Nephron progenitor cell (in vitro differentiated cells): Measurements from ENCODE around the gene GCN1.

Experiments
- DNase-seq: peaks from one replicate; pipeline ENCODE4 v3.0.0; 2021
- H3K27ac Mint-ChIP-seq: 2 replicates; pipeline ENCODE4 v1.8.0; 2021; ENCODE audit warnings: mild to moderate bottlenecking, moderate library complexity, mixed read lengths
- H3K27me3 Mint-ChIP-seq: 2 replicates; pipeline ENCODE4 v1.8.0; 2021; ENCODE audit warnings: mild to moderate bottlenecking, low read depth, mixed read lengths; ENCODE audit not compliant: poor library complexity
- H3K36me3 Mint-ChIP-seq: 2 replicates; pipeline ENCODE4 v1.8.0; 2021; ENCODE audit warnings: low read depth, mixed read lengths
- H3K4me1 Mint-ChIP-seq: 2 replicates; pipeline ENCODE4 v1.8.0; 2021; ENCODE audit warnings: mixed read lengths
- H3K4me3 Mint-ChIP-seq: 2 replicates; pipeline ENCODE4 v1.8.0; 2021; ENCODE audit warnings: mild to moderate bottlenecking, moderate library complexity, mixed read lengths
- H3K9me3 Mint-ChIP-seq: 2 replicates; pipeline ENCODE4 v1.8.0; 2021; ENCODE audit warnings: mild to moderate bottlenecking, moderate library complexity, mixed read lengths
- TF ChIP-seq, protein P1 (sequence below): fragments of 200-600 bp; sonication (generic); IDR thresholded peaks from 2 replicates; pipeline ENCODE4 v1.5.0; 2021; ENCODE audit warnings: antibody characterized with exemption

Gene GCN1

GRCh38 chr12:120090206-120090605, 104.3 kb downstream of the GCN1 start:
- DNase-seq, result no peak
- peaks cover 74% of the 10 kb centered on the region for H3K4me1 Mint-ChIP-seq
- no peaks in the 10 kb centered on the region for H3K36me3 Mint-ChIP-seq
- TF ChIP-seq, protein P1, sequence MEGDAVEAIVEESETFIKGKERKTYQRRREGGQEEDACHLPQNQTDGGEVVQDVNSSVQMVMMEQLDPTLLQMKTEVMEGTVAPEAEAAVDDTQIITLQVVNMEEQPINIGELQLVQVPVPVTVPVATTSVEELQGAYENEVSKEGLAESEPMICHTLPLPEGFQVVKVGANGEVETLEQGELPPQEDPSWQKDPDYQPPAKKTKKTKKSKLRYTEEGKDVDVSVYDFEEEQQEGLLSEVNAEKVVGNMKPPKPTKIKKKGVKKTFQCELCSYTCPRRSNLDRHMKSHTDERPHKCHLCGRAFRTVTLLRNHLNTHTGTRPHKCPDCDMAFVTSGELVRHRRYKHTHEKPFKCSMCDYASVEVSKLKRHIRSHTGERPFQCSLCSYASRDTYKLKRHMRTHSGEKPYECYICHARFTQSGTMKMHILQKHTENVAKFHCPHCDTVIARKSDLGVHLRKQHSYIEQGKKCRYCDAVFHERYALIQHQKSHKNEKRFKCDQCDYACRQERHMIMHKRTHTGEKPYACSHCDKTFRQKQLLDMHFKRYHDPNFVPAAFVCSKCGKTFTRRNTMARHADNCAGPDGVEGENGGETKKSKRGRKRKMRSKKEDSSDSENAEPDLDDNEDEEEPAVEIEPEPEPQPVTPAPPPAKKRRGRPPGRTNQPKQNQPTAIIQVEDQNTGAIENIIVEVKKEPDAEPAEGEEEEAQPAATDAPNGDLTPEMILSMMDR, result no peak
- H3K4me3 Mint-ChIP-seq, result no peak overlapping the region
- H3K9me3 Mint-ChIP-seq, result no peaks in the 10 kb centered on the region
- H3K27ac Mint-ChIP-seq, result no peak overlapping the region
- H3K27me3 Mint-ChIP-seq, result peaks cover 13% of the 10 kb centered on the region

DNA sequence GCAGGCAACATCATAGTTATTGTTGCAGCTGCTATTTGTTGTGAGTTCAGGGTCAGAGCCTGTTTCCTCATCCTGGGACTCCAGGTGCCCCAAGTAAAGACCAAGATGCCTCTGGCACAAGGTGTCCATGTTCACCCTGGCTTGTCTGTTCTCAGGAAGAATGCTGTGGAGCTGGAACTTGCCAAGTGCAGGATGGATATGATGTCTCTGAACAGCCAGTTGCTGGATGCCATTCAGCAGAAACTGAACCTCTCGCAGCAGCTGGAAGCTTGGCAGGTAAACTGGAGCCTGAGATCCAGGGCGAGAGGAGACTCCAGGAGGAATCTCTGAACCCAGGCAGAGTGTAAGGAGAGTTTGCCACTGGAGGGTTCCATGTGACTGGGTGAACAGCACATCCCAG, 104.7 kb downstream of the GCN1 start:
- Mint-ChIP-seq H3K36me3 (no peaks in the 10 kb centered on the region), H3K27me3 (peaks cover 13% of the 10 kb centered on the region), H3K27ac (no peak overlapping the region), H3K4me3 (no peak overlapping the region), H3K4me1 (peaks cover 70% of the 10 kb centered on the region), H3K9me3 (no peaks in the 10 kb centered on the region)
- no peak for DNase-seq
- TF ChIP-seq, protein P1, result no peak

- H3K27me3 Mint-ChIP-seq, result peaks cover 13% of the 10 kb centered on the region
- no peak for DNase-seq
- no peaks in the 10 kb centered on the region for H3K9me3 Mint-ChIP-seq
- peaks cover 63% of the 10 kb centered on the region for H3K4me1 Mint-ChIP-seq
- H3K36me3 Mint-ChIP-seq, result no peaks in the 10 kb centered on the region
- H3K27ac Mint-ChIP-seq, result no peak overlapping the region
- TF ChIP-seq, protein P1, result no peak
- no peak overlapping the region for H3K4me3 Mint-ChIP-seq
Measured at GRCh38 chr12:120089105-120089504, 105.4 kb downstream of the GCN1 start.

DNA sequence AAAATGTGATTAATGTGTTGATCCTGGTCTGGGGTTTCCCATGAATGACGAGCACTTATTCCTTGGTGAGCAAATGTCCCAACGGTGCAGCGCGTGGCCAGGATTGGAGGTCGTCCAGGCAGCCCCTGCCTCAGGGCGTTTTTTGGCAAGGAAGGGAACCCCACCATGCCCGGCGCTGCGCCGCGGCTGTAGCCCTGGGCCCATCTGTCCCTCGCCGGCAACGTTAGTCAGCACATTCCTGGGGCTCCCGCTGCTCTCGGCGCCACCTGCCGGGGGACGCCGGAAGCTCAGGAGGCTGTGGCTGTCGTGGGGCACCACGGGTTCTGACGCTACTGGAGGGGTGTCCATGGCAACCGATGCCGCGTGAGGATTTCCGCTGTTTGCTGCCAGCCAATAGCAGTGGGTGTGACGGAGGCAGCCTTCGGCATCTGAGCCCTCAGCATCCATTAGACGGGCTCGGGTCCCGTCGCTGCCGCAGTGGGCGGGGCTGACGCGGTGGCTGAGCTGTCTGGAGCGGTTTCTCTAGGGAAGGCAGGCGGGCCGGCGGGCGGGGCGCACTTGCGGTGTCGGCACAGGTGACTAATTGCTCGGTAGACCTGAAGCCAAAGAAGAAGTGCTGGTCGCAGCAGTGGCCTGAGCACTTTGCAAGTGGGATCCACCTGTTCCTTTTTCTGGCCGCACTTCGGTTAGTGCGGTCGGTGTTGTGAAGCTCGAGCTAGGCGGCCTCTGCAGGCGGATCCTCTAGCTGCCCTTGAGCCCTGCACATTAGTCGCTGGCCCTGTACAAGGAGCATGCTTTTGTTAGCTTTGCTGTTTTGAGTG, 107.5 kb downstream of the GCN1 start:
- H3K27me3 Mint-ChIP-seq, result peaks cover 13% of the 10 kb centered on the region
- no peaks in the 10 kb centered on the region for H3K36me3 Mint-ChIP-seq
- H3K27ac Mint-ChIP-seq, result peak overlapping the region; percentile 79
- peak overlapping the region; percentile 73 for H3K4me3 Mint-ChIP-seq
- H3K4me1 Mint-ChIP-seq, result peaks cover 42% of the 10 kb centered on the region
- peak; percentile 99 for DNase-seq
- TF ChIP-seq, protein P1, result peak; percentile 96
- H3K9me3 Mint-ChIP-seq, result no peaks in the 10 kb centered on the region

GRCh38 chr12:120085920-120086645, 108.4 kb downstream of the GCN1 start:
- Mint-ChIP-seq H3K4me1 (peaks cover 35% of the 10 kb centered on the region), H3K36me3 (no peaks in the 10 kb centered on the region), H3K4me3 (peak overlapping the region; percentile 73), H3K9me3 (no peaks in the 10 kb centered on the region), H3K27me3 (peaks cover 13% of the 10 kb centered on the region), H3K27ac (no peak overlapping the region)
- no peak for DNase-seq
- TF ChIP-seq, protein P1, result no peak
